Brain microvascular endothelial cell (primary cell): ENCODE results near the gene MTG2.

Experiments used
- DNase-seq: peaks from one replicate; pipeline ENCODE4 v3.0.0-alpha.2; 2020
- H3K27ac ChIP-seq: fragments of 250-450 bp; sonication (Bioruptor Pico); 2 replicates; pipeline ENCODE4 v1.5.1; 2020; ENCODE audit warnings: mild to moderate bottlenecking, moderate library complexity
- H3K27me3 ChIP-seq: fragments of 250-450 bp; sonication (Bioruptor Pico); replicated peaks from 2 replicates; pipeline ENCODE4 v1.5.1; 2020; ENCODE audit warnings: mild to moderate bottlenecking
- H3K36me3 ChIP-seq: fragments of 250-450 bp; sonication (Bioruptor Pico); replicated peaks from 2 replicates; pipeline ENCODE4 v1.5.1; 2020; ENCODE audit warnings: mild to moderate bottlenecking
- H3K4me3 ChIP-seq: 2 replicates; pipeline ENCODE4 v1.5.1; 2011; ENCODE audit warnings: low read depth, mild to moderate bottlenecking, control low read depth, low read length, moderate library complexity
- CTCF ChIP-seq: IDR thresholded peaks from 2 replicates; pipeline ENCODE4 v1.5.1; 2011; ENCODE audit warnings: low read depth, mild to moderate bottlenecking, moderate library complexity, low read length, control low read depth, inconsistent platforms; ENCODE audit errors: missing control alignments
- in situ Hi-C: cut with HindIII; loops from 2 replicates; pipeline ENCODE4 v1.10.0; 2017; ENCODE audit warnings: low sequenced_read_pairs, low pct_ligation_motif_present

The MTG2 gene

DNA sequence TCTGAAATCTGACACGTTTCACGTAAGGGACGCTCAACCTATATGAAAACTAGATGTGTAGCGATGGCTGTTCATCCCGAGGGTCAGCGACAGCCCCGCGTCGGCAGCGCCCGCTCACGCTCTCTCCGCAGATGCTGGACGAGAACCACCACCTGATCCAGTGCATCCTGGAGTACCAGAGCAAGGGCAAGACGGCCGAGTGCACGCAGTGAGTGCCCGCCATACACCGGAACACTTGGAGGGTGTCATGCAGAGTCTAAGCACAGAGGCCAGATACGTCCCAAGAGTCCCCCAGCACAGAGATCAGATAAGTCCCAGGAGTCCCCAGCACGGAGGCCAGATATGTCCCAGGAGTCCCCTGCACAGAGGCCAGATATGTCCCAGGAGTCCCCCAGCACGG is 24.3 kb upstream of the MTG2 start:
- TF ChIP-seq CTCF: no peak
- H3K27ac ChIP-seq: no peak overlapping the region
- peaks cover 8% of the 10 kb centered on the region for H3K36me3 ChIP-seq
- in situ Hi-C loops: no loop called here
- H3K27me3 ChIP-seq: no peaks in the 10 kb centered on the region
- no peak overlapping the region for H3K4me3 ChIP-seq
- DNase-seq: no peak

GRCh38 chr20:62159052-62159451 is 23.8 kb upstream of the MTG2 start:
- Histone ChIP-seq H3K36me3 (peaks cover 12% of the 10 kb centered on the region), H3K27me3 (no peaks in the 10 kb centered on the region), H3K4me3 (no peak overlapping the region), H3K27ac (no peak overlapping the region)
- no peak for DNase-seq
- TF ChIP-seq CTCF: no peak
- in situ Hi-C loops: no loop called here

- no peak overlapping the region for H3K27ac ChIP-seq
- DNase-seq: no peak
Measured at GRCh38 chr20:62159839-62160238, 23.0 kb upstream of the MTG2 start.

DNA sequence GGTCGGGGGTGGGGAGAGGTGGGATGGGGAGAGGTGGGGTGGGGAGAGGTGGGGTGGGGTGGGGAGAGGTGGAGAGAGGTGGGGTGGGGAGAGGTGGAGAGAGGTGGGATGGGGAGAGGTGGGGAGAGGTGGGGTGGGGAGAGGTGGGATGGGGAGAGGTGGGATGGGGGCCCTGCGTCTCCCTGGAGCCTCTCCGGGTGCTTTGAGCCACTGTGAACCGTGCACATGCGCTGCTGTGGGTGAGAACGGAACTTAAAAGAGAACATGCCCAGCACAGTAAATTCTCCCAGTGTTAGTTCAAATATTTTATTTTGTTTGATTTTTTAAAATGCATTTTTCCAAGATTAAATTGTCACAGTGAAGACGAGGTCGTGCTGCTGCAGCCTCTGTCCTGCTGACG is 22.6 kb upstream of the MTG2 start:
- TF ChIP-seq CTCF: no peak
- in situ Hi-C loops: no loop called here
- Histone ChIP-seq H3K4me3 (no peak overlapping the region), H3K27me3 (no peaks in the 10 kb centered on the region), H3K27ac (no peak overlapping the region), H3K36me3 (peaks cover 23% of the 10 kb centered on the region)
- DNase-seq: no peak

More at GRCh38 chr20:62159839-62160238, 23.0 kb upstream of the MTG2 start:
- in situ Hi-C loops: no loop called here
- Histone ChIP-seq H3K27me3 (no peaks in the 10 kb centered on the region), H3K4me3 (no peak overlapping the region), H3K36me3 (peaks cover 20% of the 10 kb centered on the region)
- TF ChIP-seq CTCF: no peak

DNA sequence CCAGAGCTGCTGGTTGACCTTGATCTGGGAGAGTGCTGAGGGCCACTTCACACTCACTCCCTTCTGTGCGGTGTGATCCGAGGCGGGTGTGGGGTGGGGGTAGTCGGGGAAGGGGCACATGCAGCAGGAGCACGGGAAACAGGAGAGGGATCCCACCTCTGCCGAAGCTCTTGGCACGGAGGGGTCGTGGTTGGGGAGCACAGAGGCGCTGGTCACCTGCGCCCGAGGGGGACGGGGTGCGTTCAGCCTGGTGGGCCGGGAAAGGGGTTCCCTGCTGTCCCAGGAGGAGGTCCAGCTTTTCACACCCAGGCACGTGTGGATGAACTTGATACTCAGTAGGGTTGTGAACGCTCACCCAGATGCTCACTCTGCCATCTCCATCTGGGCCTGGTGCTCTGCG is 22.0 kb upstream of the MTG2 start:
- no peak for DNase-seq
- in situ Hi-C loops: no loop called here
- no peak overlapping the region for H3K4me3 ChIP-seq
- no peak for TF ChIP-seq CTCF
- H3K27me3 ChIP-seq: no peaks in the 10 kb centered on the region
- peaks cover 28% of the 10 kb centered on the region for H3K36me3 ChIP-seq
- H3K27ac ChIP-seq: no peak overlapping the region

DNA sequence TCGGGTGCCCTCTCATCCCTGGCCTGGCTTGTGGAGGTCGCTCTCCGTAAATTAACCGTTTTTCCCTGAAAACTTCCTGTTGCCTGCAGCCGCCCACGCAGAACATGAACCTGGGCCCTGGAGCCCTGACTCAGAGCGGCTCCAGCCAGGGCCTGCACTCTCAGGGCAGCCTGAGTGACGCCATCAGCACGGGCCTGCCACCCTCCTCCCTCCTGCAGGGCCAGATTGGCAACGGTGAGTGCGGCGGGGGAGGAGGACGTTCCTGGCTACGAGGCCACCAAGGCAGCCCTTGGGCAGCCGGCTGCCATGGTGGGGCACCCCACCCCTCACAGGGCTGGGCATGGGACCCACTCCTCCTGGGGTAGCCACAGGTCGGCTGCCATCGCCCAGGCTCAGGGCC is 21.5 kb upstream of the MTG2 start:
- in situ Hi-C loops: no loop called here
- peak; percentile 62 for DNase-seq
- no peak for TF ChIP-seq CTCF
- H3K4me3 ChIP-seq: no peak overlapping the region
- no peaks in the 10 kb centered on the region for H3K27me3 ChIP-seq
- peak overlapping the region; percentile 18 for H3K27ac ChIP-seq
- H3K36me3 ChIP-seq: peaks cover 31% of the 10 kb centered on the region
